Muscle layer of colon (tissue), 2 donors: ENCODE results near the gene EBF3.

ENCODE experiments used
- H3K27ac ChIP-seq: one replicate; pipeline ENCODE4 v1.7.0; 2013; ENCODE audit warnings: low read depth, mild to moderate bottlenecking, low read length, moderate library complexity
- H3K27me3 ChIP-seq, 2 donors: one replicate each; pipeline ENCODE4 v1.7.0; 2013; ENCODE audit warnings: low read length in 2 of 2, mild to moderate bottlenecking in 2 of 2; ENCODE audit not compliant: insufficient read depth in 2 of 2, control insufficient read depth in 1 of 2
- H3K36me3 ChIP-seq: one replicate; pipeline ENCODE4 v1.7.0; 2013; ENCODE audit warnings: mild to moderate bottlenecking, low read length; ENCODE audit not compliant: insufficient read depth
- H3K4me1 ChIP-seq: one replicate; pipeline ENCODE4 v1.7.0; 2013; ENCODE audit warnings: mild to moderate bottlenecking, low read length; ENCODE audit not compliant: insufficient read depth
- H3K4me3 ChIP-seq, 2 donors: one replicate each; pipeline ENCODE4 v1.7.0; 2013; ENCODE audit warnings: low read length in 2 of 2, low read depth in 1 of 2, mild to moderate bottlenecking in 1 of 2, moderate library complexity in 1 of 2
- H3K9ac ChIP-seq: one replicate; pipeline ENCODE4 v1.7.0; 2013; ENCODE audit warnings: low read length
- H3K9me3 ChIP-seq: one replicate; pipeline ENCODE4 v1.7.0; 2013; ENCODE audit warnings: mild to moderate bottlenecking, low read length
- donor health status: abdominal sarcoma.
- donor health status: Adenocarcinoma of cecum.

Gene EBF3, protein sequence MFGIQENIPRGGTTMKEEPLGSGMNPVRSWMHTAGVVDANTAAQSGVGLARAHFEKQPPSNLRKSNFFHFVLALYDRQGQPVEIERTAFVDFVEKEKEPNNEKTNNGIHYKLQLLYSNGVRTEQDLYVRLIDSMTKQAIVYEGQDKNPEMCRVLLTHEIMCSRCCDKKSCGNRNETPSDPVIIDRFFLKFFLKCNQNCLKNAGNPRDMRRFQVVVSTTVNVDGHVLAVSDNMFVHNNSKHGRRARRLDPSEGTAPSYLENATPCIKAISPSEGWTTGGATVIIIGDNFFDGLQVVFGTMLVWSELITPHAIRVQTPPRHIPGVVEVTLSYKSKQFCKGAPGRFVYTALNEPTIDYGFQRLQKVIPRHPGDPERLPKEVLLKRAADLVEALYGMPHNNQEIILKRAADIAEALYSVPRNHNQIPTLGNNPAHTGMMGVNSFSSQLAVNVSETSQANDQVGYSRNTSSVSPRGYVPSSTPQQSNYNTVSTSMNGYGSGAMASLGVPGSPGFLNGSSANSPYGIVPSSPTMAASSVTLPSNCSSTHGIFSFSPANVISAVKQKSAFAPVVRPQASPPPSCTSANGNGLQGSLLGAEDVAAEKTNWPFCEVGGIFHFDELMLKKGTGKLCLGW

DNA sequence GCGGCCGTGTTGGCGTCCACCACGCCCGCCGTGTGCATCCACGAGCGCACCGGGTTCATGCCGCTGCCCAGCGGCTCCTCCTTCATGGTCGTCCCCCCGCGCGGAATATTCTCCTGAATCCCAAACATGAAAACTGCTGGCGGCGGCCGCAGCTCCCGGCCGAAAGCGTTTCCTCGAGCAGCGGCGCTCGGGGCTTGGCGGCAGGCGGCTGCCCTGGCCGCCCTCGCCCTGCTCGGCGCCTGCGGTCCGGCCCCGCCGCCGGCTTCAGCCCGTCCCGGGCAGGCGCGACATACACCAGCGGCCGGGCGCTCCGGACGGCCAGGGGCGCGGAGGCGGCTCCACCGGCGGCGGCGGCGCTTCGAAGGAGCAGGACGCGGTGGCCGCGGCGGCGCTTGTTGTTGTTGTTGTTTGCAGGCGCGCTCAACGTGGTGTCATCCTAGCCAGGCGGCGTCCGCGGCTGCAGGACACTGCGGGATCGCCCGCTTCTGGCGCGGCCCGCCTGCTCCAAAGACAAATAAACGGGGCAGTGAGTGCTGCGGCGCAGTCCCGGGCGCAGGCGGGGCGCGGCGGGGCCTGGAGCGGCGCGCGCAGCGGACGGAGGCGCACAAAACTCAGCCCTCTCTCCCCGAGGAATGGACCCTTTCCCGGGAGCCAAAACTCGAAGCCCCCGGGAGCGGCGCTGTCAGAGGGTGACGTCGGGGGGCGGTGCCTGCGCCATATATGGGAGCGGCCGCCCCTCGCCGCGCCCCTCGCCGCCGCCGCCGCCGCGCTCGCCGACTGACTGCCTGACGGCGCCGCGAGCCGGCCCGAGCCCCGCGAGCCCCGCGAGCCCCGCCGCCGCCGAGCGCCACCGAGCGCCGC lies at the start of gene EBF3:
EBF3 (minus strand) TSS at position 634 of the 861 bp plus-strand sequence; CDS start at position 128, 506 bp downstream.
- Histone ChIP-seq H3K4me3 (peak within 1 kb of the TSS; percentile 42 to 55), H3K27me3 (peaks cover 64 to 89% of the 10 kb centered on the region in 2 donors), H3K9ac (no peak within 1 kb of the TSS), H3K27ac (no peak within 1 kb of the TSS), H3K4me1 (peaks cover 9% of the 10 kb centered on the region), H3K36me3 (no peaks in the 10 kb centered on the region), H3K9me3 (peaks cover 5% of the 10 kb centered on the region)

DNA sequence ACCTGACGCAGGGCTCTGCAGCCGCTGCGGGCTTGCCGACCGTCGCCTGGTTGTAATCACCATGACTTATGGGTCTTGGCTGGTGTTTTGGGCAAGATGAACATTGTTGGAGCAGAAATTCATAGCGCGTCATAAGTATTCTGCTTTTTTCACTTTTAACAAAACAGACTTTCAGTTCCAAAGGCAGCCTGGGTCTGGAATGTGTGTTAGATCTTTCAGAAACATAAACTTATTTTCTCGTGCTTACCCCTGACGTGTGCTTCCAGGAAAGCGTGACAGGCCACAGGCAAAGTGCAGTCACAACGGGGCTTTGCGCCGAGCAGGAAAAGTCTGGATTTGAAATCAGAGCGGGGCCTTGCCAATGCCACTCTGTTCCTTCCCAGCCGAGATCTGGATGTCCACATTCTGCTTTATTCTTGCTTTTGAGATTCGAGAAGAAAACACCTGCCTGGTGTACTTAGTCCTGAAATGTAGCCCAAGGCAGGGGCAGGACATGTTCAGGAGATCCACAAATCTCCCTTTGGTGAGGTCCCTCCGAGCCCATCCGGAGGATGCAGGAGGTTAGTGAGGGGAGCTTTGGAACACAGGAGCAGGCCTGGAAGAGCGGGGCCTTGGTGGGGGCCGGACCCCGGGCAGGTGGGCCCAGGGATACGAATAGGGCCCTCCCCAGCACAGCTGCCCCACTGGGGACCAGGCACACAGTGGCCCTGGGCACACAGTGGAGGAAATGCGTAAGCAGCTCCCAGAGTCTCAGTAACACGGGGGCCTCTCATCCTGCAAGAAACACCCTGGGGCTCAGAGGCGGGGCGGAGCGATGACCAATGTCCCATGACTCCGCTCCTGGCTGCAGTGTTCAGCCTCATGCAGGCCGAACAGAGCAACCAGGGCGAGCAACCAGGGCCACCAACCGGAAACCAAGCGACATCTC lies 49.5 kb upstream of the EBF3 start:
- peaks cover 19% of the 10 kb centered on the region for H3K4me1 ChIP-seq
- peak overlapping the region in 1 of 2 donors; percentile 29 for H3K4me3 ChIP-seq
- H3K9me3 ChIP-seq: no peaks in the 10 kb centered on the region
- no peak overlapping the region for H3K9ac ChIP-seq
- peak overlapping the region; percentile 12 for H3K27ac ChIP-seq
- H3K36me3 ChIP-seq: no peaks in the 10 kb centered on the region
- H3K27me3 ChIP-seq: no peaks in the 10 kb centered on the region

DNA sequence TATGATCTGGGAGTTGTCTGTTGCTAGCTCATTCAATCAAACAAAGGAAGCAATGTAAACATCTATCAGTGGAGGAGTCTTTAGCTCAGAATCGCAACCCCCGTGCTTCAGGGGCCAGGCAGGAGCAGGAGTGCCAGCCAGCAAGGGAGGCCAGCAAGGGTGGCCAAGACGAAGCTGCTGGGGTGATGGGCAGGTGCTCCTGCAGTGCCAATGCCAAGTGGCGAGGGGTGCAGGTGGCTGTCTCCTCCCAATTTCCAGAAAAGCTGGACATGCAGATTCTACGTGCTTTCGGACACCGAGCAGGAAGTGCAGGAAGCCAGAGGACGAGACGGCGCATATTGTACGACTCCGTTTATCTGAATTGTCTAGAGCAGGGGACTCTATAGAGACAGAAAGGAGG lies 48.1 kb upstream of the EBF3 start:
- Histone ChIP-seq H3K27ac (no peak overlapping the region), H3K27me3 (no peaks in the 10 kb centered on the region), H3K4me1 (peaks cover 19% of the 10 kb centered on the region), H3K9ac (no peak overlapping the region), H3K4me3 (no peak overlapping the region), H3K9me3 (no peaks in the 10 kb centered on the region), H3K36me3 (no peaks in the 10 kb centered on the region)

DNA sequence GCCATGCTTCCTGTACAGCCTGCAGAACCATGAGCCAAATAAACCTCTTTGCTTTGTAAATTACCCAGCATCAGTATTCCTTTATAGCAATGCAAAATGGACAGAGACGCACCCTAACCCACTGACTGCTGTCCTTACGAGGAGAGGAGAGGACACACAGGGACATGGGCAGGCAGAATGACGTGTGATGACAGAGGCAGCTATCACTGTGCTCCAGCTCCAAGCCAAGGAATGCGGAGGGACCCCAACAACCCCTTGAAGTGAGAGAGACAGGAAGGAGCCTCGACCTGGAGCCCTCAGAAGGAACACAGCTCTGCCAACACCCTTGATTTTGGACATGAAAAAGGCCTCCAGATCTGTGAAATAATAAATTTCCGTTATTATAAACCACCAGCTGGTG lies 46.6 kb upstream of the EBF3 start:
- H3K9ac ChIP-seq: no peak overlapping the region
- no peaks in the 10 kb centered on the region for H3K9me3 ChIP-seq
- H3K4me1 ChIP-seq: peaks cover 19% of the 10 kb centered on the region
- H3K27me3 ChIP-seq: no peaks in the 10 kb centered on the region
- no peak overlapping the region for H3K27ac ChIP-seq
- H3K4me3 ChIP-seq: no peak overlapping the region
- no peaks in the 10 kb centered on the region for H3K36me3 ChIP-seq

DNA sequence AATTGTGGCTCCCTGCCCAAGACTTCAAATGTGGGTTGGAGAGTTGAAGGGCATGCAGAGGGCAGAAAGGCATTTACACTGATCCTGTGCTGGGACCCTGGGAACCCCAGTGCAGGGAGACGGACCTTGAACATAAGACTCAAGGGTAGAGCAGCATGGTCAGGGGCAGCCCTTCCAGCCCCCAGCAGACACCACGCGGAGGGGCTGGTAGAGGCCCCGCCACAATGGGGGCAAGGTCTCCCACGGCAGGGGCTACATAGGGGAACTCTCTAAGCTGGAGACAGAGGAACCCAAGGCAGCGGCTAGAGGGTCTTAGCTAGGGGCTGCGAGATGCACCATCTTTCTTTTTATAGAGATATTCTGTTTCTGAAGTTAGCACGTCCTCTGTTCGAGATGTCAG lies 45.2 kb upstream of the EBF3 start:
- Histone ChIP-seq H3K4me1 (peaks cover 16% of the 10 kb centered on the region), H3K27me3 (no peaks in the 10 kb centered on the region)

DNA sequence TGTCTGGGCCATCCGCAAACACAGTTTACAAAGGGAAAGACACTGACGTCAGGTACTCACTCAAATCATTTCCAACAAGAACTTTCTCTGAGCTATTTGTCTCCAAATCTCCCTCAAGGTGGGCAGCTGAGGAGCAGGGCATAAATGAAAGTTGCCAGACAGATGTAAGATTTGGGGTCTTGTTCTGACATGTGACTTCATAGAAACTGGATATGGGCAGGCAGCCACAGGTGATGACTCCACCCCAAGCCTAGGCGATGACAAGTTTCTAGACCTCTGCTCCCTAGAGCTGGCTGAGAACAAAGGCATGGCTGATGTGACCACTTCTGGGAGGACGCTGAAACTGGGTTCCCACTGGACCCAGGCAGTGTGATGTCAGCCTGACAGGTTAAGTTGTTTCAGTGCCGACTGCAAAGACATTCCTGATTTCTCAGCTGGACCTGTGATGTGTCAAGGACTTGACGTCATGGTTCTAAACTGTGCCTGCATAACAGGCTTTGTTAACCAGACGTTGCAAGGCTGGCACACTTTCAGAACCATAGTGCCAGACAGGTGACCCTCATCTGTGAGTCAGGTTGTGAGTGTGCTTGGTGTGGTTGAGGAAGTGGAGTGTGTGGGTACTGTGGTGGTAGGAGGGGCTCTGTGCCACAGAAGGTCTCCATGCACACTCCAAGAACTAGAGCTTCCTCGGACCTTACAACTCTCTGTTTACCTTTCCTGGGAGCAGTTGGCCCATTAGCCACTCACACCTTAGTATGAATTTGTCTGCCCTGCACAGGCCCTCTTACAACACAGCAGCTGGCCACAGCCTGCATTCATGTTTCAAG lies 39.9 kb upstream of the EBF3 start:
- Histone ChIP-seq H3K36me3 (no peaks in the 10 kb centered on the region), H3K27ac (no peak overlapping the region), H3K4me3 (no peak overlapping the region), H3K9ac (no peak overlapping the region), H3K9me3 (no peaks in the 10 kb centered on the region), H3K27me3 (no peaks in the 10 kb centered on the region), H3K4me1 (no peaks in the 10 kb centered on the region)

More for the DNA sequence above, 45.2 kb upstream of the EBF3 start:
- Histone ChIP-seq H3K9ac (no peak overlapping the region), H3K27ac (no peak overlapping the region), H3K4me3 (no peak overlapping the region), H3K9me3 (no peaks in the 10 kb centered on the region), H3K36me3 (no peaks in the 10 kb centered on the region)

DNA sequence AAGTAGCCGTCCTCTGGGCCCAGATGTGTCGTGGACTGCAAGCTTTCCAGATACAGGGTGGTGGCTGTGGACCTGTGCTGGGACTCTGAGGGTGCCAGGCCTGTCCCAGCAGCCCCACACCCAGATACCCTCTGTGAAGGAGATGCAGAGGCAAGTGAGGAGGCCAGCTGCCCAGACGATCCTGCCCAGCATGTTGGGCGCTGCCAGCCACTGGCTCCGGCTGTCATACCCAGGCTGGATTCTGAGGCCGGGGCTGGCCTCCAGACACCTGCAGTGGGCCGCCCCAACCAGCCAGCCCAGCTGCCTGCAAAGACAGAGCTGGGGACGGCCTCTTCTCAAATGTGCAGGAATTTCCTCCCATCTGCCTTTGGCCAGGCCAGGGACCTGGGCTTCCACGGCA lies 39.1 kb upstream of the EBF3 start:
- Histone ChIP-seq H3K4me1 (no peaks in the 10 kb centered on the region), H3K9me3 (no peaks in the 10 kb centered on the region), H3K9ac (no peak overlapping the region), H3K4me3 (no peak overlapping the region), H3K36me3 (no peaks in the 10 kb centered on the region), H3K27me3 (no peaks in the 10 kb centered on the region), H3K27ac (no peak overlapping the region)

DNA sequence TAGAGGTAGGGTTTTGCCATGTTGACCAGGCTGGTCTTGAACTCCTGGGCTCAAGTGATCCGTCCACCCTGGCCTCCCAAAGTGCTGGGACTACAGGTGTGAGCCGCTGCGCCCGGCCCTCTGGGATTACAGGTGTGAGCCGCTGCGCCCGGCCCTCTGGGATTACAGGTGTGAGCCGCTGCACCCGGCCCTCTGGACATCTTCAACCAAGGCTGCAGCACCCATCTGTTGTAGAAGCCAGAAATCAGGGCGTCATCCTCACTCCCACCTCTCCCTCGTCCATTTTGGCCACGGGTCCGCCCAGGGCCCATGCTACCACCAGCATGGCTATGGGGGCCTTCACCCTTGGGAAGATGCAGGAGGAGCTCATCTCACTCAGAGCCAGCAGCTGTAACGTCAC lies 38.5 kb upstream of the EBF3 start:
- no peaks in the 10 kb centered on the region for H3K27me3 ChIP-seq
- no peaks in the 10 kb centered on the region for H3K36me3 ChIP-seq
- no peak overlapping the region for H3K9ac ChIP-seq
- no peak overlapping the region for H3K27ac ChIP-seq
- H3K4me1 ChIP-seq: no peaks in the 10 kb centered on the region
- no peaks in the 10 kb centered on the region for H3K9me3 ChIP-seq
- no peak overlapping the region for H3K4me3 ChIP-seq

DNA sequence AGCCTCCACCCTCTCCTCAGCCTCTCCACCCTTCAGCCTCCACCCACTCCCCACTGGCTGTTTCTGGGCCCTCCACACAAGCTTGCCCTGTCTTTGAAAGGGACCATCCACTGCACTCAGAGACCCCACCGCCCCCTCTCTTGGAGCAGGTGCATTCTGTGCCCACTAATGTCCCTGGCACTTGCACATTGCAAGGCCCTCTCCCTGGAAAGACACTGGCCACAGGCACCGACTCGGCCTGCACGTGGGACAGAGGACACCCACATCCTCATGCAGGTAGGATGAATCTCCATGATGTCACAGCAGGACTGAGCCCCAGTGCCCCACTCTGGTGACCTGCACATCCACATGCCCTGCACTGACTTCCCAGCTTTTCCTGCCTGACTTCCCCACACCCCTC lies 36.8 kb upstream of the EBF3 start:
- Histone ChIP-seq H3K4me1 (no peaks in the 10 kb centered on the region), H3K27me3 (no peaks in the 10 kb centered on the region), H3K9me3 (no peaks in the 10 kb centered on the region), H3K27ac (no peak overlapping the region), H3K36me3 (no peaks in the 10 kb centered on the region), H3K9ac (no peak overlapping the region), H3K4me3 (no peak overlapping the region)

DNA sequence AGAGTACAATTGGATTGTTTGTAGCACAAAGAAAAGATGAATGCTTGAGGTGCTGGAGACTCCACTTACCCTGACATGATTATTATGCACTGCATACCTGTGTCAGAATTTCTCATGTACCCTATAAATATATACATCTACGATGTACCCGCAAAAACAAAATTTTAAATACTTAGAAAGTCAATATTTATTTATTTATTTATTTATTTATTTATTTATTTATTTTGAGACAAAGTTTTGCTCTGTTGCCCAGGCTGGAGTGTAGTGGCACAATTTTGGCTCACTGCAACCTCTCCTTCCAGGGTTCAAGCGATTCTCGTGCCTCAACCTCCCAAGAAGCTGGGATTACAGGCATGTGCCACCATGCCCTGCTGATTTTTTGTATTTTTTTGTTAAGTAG lies 35.1 kb upstream of the EBF3 start:
- H3K4me3 ChIP-seq: no peak overlapping the region
- H3K36me3 ChIP-seq: no peaks in the 10 kb centered on the region
- H3K9me3 ChIP-seq: no peaks in the 10 kb centered on the region
- H3K4me1 ChIP-seq: no peaks in the 10 kb centered on the region
- H3K27ac ChIP-seq: no peak overlapping the region
- H3K9ac ChIP-seq: no peak overlapping the region
- no peaks in the 10 kb centered on the region for H3K27me3 ChIP-seq
